Left lung (tissue), 10 donors: Measurements from ENCODE around the gene ZNF91. TPM values are rescaled to one million over a fixed set of nuclear protein-coding genes. Genes with fewer than 3 reads are reported as not detected.
"Not testable (repeated sequence)": the region's sequence is repeated elsewhere in the genome, so short reads cannot be mapped to it uniquely, and the experiment has no call there.

ENCODE experiments used
- ATAC-seq: fragments of 200-7000 bp; cut with Tn5 transposase; one replicate; pipeline ENCODE4 v1.9.1; 2020; ENCODE audit warnings: moderate library complexity
- DNase-seq, 4 donors: peaks; one replicate each; pipeline ENCODE4 v3.0.0-alpha.2; 2013 to 2020
- H3K27ac ChIP-seq, 2 donors: fragments of 200-600 bp; sonication (generic) in 1 of 2; one replicate each; pipeline versions ENCODE4 v1.5.0 to v1.8.0; 2020 to 2021
- H3K27me3 ChIP-seq, 2 donors: fragments of 200-600 bp; sonication (generic) in 1 of 2; one replicate each; pipeline versions ENCODE4 v1.5.0 to v1.8.0; 2020 to 2021
- H3K36me3 ChIP-seq, 2 donors: fragments of 200-600 bp; sonication (generic) in 1 of 2; one replicate each; pipeline versions ENCODE4 v1.5.0 to v1.8.0; 2020 to 2021
- H3K4me1 ChIP-seq, 2 donors: fragments of 200-600 bp; one replicate each; pipeline ENCODE4 v1.8.0; 2021
- H3K4me3 ChIP-seq, 2 donors: fragments of 200-600 bp; sonication (generic) in 1 of 2; one replicate each; pipeline versions ENCODE4 v1.5.0 to v1.8.0; 2020 to 2021; ENCODE audit warnings: mild to moderate bottlenecking in 1 of 2
- H3K9me3 ChIP-seq, 2 donors: fragments of 200-600 bp; sonication (generic) in 1 of 2; one replicate each; pipeline versions ENCODE4 v1.5.0 to v1.8.0; 2020 to 2021
- intact Hi-C, 2 donors: fragments of 100-400 bp; cut with DNase I; formaldehyde crosslinking; loops; one replicate each; pipeline versions ENCODE4 v1.11.2 to v1.14.2; 2022
- polyA plus RNA-seq, 6 donors: library from polyadenylated mRNA; unstranded; fragments of 120-200 nt; gene quantifications; one replicate each; pipeline ENCODE4 v1.2.1, GENCODE V29; 2013; ENCODE audit not compliant: insufficient read length in 6 of 6
- total RNA-seq, 2 donors: library from RNA; stranded (reverse); fragmentation: NEBNext Ultra II Directional; extraction: Animal tissue kit (Norgen Biotek cat#: 25700); gene quantifications; one replicate each; pipeline ENCODE4 v1.2.1, GENCODE V29; 2021
- TF ChIP-seq, protein P1 (sequence below), 2 donors: fragments of 200-600 bp; sonication (generic) in 1 of 2; IDR thresholded peaks; one replicate each; pipeline versions ENCODE4 v1.5.0 to v1.8.0; 2021; ENCODE audit warnings: antibody characterized with exemption in 2 of 2
- donor health status: DM: no; HTN: yes; CAD: no.
- donor health status: DM: no; HTN: no; CAD: no.

ZNF91 gene
- total and polyA plus RNA-seq, 8 donors: 36.8 to 72.1 (median 60.1) TPM

DNA sequence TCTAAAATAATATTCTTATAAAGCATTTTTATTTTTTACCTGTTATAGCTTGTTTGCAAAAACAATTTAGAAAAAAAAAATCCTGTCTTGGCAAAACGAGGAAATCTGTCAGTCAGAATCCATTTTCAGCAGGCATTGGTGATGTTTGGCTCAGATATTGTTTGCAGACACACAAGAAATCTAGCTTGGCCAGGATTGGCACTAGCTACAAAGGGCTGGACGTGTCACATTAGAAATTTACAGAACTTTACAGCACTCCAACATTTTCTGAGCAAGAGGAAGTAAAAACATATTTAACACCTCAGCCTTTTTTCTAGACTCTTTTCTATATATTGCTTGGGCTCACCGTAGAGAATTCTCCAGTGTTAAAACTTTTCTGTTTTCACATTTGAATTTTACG lies 9.9 kb downstream of the ZNF91 start:
- H3K9me3 ChIP-seq: peaks cover 0 to 96% of the 10 kb centered on the region in 2 donors
- no peaks in the 10 kb centered on the region for H3K4me1 ChIP-seq
- TF ChIP-seq, protein P1, sequence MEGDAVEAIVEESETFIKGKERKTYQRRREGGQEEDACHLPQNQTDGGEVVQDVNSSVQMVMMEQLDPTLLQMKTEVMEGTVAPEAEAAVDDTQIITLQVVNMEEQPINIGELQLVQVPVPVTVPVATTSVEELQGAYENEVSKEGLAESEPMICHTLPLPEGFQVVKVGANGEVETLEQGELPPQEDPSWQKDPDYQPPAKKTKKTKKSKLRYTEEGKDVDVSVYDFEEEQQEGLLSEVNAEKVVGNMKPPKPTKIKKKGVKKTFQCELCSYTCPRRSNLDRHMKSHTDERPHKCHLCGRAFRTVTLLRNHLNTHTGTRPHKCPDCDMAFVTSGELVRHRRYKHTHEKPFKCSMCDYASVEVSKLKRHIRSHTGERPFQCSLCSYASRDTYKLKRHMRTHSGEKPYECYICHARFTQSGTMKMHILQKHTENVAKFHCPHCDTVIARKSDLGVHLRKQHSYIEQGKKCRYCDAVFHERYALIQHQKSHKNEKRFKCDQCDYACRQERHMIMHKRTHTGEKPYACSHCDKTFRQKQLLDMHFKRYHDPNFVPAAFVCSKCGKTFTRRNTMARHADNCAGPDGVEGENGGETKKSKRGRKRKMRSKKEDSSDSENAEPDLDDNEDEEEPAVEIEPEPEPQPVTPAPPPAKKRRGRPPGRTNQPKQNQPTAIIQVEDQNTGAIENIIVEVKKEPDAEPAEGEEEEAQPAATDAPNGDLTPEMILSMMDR (IDR thresholded peaks at IDR 0.05): no peak
- intact Hi-C loops: no loop called here
- H3K4me3 ChIP-seq: no peak overlapping the region
- DNase-seq: no peak
- ATAC-seq: no peak
- H3K36me3 ChIP-seq: peaks cover 4 to 92% of the 10 kb centered on the region in 2 donors
- no peak overlapping the region for H3K27ac ChIP-seq
- no peaks in the 10 kb centered on the region for H3K27me3 ChIP-seq

DNA sequence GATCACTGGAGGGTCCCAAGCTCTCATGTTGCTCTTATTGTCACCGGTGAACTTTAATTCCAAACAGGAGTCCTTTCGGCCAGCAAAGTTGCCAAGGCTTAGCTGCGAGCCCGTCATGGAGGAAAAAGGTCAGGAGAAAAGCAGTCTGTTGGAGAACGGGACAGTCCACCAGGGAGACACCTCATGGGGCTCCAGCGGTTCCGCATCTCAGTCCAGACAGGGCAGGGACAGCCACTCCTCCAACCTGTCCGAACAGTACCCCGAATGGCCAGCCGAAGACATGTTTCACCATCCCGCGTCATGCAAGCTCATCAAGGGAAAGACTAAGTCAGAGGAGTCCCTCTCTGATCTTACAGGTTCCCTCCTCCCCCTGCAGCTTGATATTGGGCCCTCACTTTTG lies 10.4 kb downstream of the ZNF91 start:
- no peak for DNase-seq
- no peaks in the 10 kb centered on the region for H3K4me1 ChIP-seq
- TF ChIP-seq, protein P1 (IDR thresholded peaks at IDR 0.05): no peak
- intact Hi-C loops: no loop called here
- H3K27me3 ChIP-seq: no peaks in the 10 kb centered on the region
- no peak for ATAC-seq
- H3K9me3 ChIP-seq: peaks cover 0 to 98% of the 10 kb centered on the region in 2 donors
- H3K36me3 ChIP-seq: peaks cover 4 to 94% of the 10 kb centered on the region in 2 donors
- H3K27ac ChIP-seq: no peak overlapping the region
- no peak overlapping the region for H3K4me3 ChIP-seq

DNA sequence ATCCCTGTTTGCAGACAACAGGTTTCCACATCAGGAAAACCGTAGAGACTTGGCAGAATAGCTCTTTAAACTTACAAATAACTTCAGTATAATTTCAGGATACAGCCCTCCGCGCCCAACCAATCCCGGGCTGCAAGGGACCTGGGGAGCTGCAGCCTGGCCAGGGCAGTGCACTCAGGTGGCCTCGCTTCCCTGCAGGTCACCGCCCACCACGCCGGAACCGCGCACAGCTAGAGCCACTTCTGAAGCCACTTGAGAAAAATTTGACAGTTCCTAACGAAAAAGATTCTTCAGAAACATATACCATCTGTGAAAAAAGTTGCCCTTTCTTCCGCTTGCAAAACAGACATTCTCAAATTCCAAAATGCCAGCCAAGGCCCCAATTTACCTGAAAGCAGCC lies 11.1 kb downstream of the ZNF91 start:
- TF ChIP-seq, protein P1 (IDR thresholded peaks at IDR 0.05): no peak
- peaks cover 0 to 98% of the 10 kb centered on the region in 2 donors for H3K9me3 ChIP-seq

DNA sequence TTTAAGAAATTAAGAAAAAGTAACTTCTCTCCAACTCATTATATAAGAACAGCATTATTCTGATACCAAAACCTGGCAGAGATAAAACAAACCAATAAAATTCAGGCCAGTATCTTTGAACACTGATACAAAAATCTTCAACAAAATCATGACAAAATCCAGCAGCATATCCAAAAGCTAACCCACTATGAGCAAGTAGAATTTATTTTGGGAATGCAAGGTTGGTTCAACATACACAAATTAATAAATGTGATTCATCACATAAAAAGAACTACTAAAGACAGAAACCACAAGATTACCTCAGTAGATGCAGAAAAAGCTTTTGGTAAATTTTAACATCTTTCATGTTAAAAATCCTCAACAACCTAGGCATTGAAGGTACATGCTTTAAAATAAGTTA lies 12.3 kb downstream of the ZNF91 start:
- no peak overlapping the region for H3K27ac ChIP-seq
- TF ChIP-seq, protein P1 (IDR thresholded peaks at IDR 0.05): no peak
- no peak overlapping the region for H3K4me3 ChIP-seq
- peaks cover 0 to 99% of the 10 kb centered on the region in 2 donors for H3K9me3 ChIP-seq
- H3K27me3 ChIP-seq: no peaks in the 10 kb centered on the region
- H3K36me3 ChIP-seq: peaks cover 4 to 92% of the 10 kb centered on the region in 2 donors
- intact Hi-C loops: no loop called here
- no peaks in the 10 kb centered on the region for H3K4me1 ChIP-seq
- DNase-seq: no peak
- ATAC-seq: no peak

More for the DNA sequence above, 11.1 kb downstream of the ZNF91 start:
- Histone ChIP-seq H3K4me3 (no peak overlapping the region), H3K27me3 (no peaks in the 10 kb centered on the region), H3K27ac (no peak overlapping the region), H3K36me3 (peaks cover 4 to 94% of the 10 kb centered on the region in 2 donors), H3K4me1 (no peaks in the 10 kb centered on the region)
- intact Hi-C loops: no loop called here
- DNase-seq (no peak), ATAC-seq (no peak)

DNA sequence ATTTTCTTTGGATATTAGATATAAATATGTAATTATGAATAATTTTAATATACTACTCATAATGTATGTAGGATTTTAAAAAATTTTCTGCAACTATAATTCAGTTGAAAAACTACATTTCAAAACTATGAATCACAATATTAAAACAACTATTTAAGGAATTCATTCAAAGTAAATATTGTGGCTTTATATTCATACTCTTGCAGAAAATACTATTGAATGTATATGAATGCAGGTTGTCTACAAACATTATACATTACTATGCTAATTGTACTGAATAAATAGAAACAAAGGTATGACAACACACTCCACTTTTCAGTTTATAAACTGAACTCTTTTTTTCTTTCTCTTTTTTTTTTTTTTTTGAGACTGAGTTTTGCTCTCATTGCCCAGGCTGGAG lies 14.2 kb downstream of the ZNF91 start:
- Histone ChIP-seq H3K36me3 (peaks cover 0 to 92% of the 10 kb centered on the region in 2 donors), H3K4me1 (no peaks in the 10 kb centered on the region), H3K27ac (no peak overlapping the region), H3K27me3 (no peaks in the 10 kb centered on the region), H3K9me3 (peaks cover 7 to 99% of the 10 kb centered on the region in 2 donors), H3K4me3 (no peak overlapping the region)
- intact Hi-C loops: no loop called here
- TF ChIP-seq, protein P1 (IDR thresholded peaks at IDR 0.05): no peak
- DNase-seq (no peak), ATAC-seq (no peak)

DNA sequence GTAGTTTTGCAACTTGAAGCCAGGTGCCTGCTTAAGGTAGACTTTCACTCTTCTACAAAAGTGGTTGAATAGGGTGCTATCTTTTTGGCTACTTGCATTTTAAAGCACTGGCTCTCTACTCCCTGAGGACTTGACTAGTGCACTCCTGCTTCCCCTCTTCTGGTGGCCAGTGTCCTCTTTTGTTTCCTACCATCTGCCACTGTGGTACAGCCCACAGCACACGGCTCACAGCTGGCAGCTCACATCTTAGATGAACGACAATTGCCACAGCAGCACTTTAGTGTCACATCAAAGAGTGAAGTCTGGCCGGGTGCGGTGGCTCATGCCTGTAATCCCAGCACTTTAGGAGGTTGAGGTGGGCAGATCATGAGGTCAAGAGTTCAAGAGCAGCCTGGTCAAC lies 15.6 kb downstream of the ZNF91 start:
- H3K27me3 ChIP-seq, H3K27ac ChIP-seq, ATAC-seq, H3K4me3 ChIP-seq, H3K4me1 ChIP-seq, intact Hi-C loops: not testable (repeated sequence)
- Histone ChIP-seq H3K36me3 (peaks cover 0 to 92% of the 10 kb centered on the region in 2 donors), H3K9me3 (peaks cover 8 to 99% of the 10 kb centered on the region in 2 donors)
- peak in 1 of 4 donors; percentile 3 for DNase-seq
